A549 (cell line): ENCODE data around the gene SOD3.

Source experiments
- BCL3 ChIP-seq: fragments of >200 bp; sonication (Bioruptor Twin); formaldehyde crosslinking; IDR thresholded peaks from 3 replicates; pipeline ENCODE4 v1.6.1; 2016
- MAFK ChIP-seq: fragments of 450-650 bp; IDR thresholded peaks from 2 replicates; pipeline ENCODE4 v1.6.1; 2014; ENCODE audit not compliant: partially characterized antibody
- RAD21 ChIP-seq, 2 experiments: fragments of >200 bp in 1 of 2; sonication (Bioruptor Twin) in 1 of 2; formaldehyde crosslinking in 1 of 2; IDR thresholded peaks in 1 of 2; conservative IDR thresholded peaks in 1 of 2; 2 replicates in 1 of 2; 3 replicates in 1 of 2; pipeline ENCODE4 v1.6.1; 2012 to 2018; ENCODE audit warnings: inconsistent platforms in 1 of 2

DNA sequence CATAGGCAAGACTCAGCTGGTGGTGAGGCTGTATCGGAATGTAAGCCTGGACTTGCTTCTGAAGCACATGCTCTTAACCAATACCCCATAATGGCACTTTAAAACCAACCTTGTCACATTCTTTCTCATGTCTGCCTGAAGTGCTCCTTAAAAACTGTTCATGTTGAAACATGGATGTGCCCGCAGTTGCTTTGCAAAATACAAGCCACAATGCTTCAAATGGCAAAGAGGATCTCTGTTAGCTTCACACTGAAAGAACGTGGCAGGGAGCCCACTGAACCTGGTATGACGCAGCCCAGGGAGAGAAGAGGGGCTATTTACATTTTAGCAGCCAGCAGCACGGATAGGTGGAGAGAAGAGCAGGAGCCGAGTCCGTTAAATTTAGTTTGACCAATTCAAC is 29.3 kb downstream of the SOD3 start:
- no peak for TF ChIP-seq MAFK
- TF ChIP-seq BCL3, result no peak
- no peak for TF ChIP-seq RAD21 (conservative IDR thresholded peaks at IDR 0.05 in 1 of 2, IDR thresholded peaks at IDR 0.05 in 1 of 2)
